Right lobe of liver (tissue), 4 donors: ENCODE measurements around the gene RFX4.

Experiments
- POLR2A ChIP-seq: fragments of 450-650 bp; IDR thresholded peaks from one replicate; pipeline ENCODE4 v1.6.1; 2017; ENCODE audit warnings: antibody characterized with exemption, mild to moderate bottlenecking
- TF ChIP-seq, protein P1 (sequence below), 4 donors: fragments of 200-600 bp in 3 of 4; fragments of 450-650 bp in 1 of 4; IDR thresholded peaks; one replicate each; pipeline versions ENCODE4 v1.5.1 to v1.8.0; 2016 to 2022; ENCODE audit warnings: antibody characterized with exemption in 4 of 4, mild to moderate bottlenecking in 2 of 4
- donor health status: DM: no; HTN: no; CAD: no.
- donor health status: DM: no; HTN: no; CAD: no.
- donor health status: DM: no; HTN: yes; CAD: no.

GRCh38 chr12:106585521-106586277, 2.9 kb downstream of the RFX4 start:
- TF ChIP-seq, protein P1, sequence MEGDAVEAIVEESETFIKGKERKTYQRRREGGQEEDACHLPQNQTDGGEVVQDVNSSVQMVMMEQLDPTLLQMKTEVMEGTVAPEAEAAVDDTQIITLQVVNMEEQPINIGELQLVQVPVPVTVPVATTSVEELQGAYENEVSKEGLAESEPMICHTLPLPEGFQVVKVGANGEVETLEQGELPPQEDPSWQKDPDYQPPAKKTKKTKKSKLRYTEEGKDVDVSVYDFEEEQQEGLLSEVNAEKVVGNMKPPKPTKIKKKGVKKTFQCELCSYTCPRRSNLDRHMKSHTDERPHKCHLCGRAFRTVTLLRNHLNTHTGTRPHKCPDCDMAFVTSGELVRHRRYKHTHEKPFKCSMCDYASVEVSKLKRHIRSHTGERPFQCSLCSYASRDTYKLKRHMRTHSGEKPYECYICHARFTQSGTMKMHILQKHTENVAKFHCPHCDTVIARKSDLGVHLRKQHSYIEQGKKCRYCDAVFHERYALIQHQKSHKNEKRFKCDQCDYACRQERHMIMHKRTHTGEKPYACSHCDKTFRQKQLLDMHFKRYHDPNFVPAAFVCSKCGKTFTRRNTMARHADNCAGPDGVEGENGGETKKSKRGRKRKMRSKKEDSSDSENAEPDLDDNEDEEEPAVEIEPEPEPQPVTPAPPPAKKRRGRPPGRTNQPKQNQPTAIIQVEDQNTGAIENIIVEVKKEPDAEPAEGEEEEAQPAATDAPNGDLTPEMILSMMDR (IDR thresholded peaks at IDR 0.05) = no peak
- TF ChIP-seq POLR2A = no peak
